H1 (cell line): ENCODE data around the gene TACR2. TPM values are rescaled to one million over a fixed set of nuclear protein-coding genes. Genes with fewer than 3 reads are reported as not detected.

Source experiments
- CTCF ChIA-PET: fragments of 300-600 bp; sonication (Branson Sonifier 250); formaldehyde crosslinking; loops from one replicate; lab custom pipeline; 2021; ENCODE audit not compliant: partially characterized antibody; lab: Charles Lee
- POLR2A ChIA-PET: fragments of 300-600 bp; sonication (Branson Sonifier 250); formaldehyde crosslinking; loops from one replicate; lab custom pipeline; 2021; ENCODE audit warnings: inconsistent platforms; ENCODE audit not compliant: partially characterized antibody; lab: Charles Lee
- DNase-seq, 2 experiments: peaks; one replicate each; pipeline versions ENCODE4 v3.0.0 to v3.0.0-alpha.2; 2010 to 2022; ENCODE audit warnings: low spot score in 2 of 2, low read depth in 1 of 2, mixed read lengths in 1 of 2
- FAIRE-seq: peaks from 2 replicates; lab custom pipeline; 2011; peaks lifted over from hg19 to GRCh38; lab: Jason Lieb, UNC
- H2AFZ ChIP-seq: 2 replicates; pipeline ENCODE4 v1.8.1; 2012; ENCODE audit warnings: low read length, inconsistent platforms
- H2AK5ac ChIP-seq: 2 replicates; pipeline ENCODE4 v1.6.1; 2013; ENCODE audit warnings: low read depth, low read length
- H2BK120ac ChIP-seq: replicated peaks from 2 replicates; pipeline ENCODE3; 2013; ENCODE audit warnings: low read depth, low read length, inconsistent platforms
- H2BK12ac ChIP-seq: 2 replicates; pipeline ENCODE4 v1.6.1; 2013; ENCODE audit warnings: low read depth, low read length
- H2BK15ac ChIP-seq: 2 replicates; pipeline ENCODE4 v1.6.1; 2013; ENCODE audit warnings: low read length
- H2BK20ac ChIP-seq: 2 replicates; pipeline ENCODE4 v1.6.1; 2013; ENCODE audit warnings: low read length
- H2BK5ac ChIP-seq: 2 replicates; pipeline ENCODE4 v1.6.1; 2013; ENCODE audit warnings: low read depth, low read length
- H3K14ac ChIP-seq: 2 replicates; pipeline ENCODE4 v1.6.1; 2013; ENCODE audit warnings: inconsistent platforms; ENCODE audit not compliant: insufficient read length
- H3K18ac ChIP-seq: 2 replicates; pipeline ENCODE4 v1.6.1; 2013; ENCODE audit warnings: low read length; ENCODE audit errors: extremely low read depth
- H3K23ac ChIP-seq: 2 replicates; pipeline ENCODE4 v1.6.1; 2013; ENCODE audit warnings: inconsistent platforms; ENCODE audit not compliant: insufficient read length
- H3K23me2 ChIP-seq: 2 replicates; pipeline ENCODE4 v1.6.1; 2013; ENCODE audit warnings: low read depth, low read length
- H3K27ac ChIP-seq: 2 replicates; pipeline ENCODE4 v1.6.1; 2011; ENCODE audit warnings: low read depth, low read length, inconsistent platforms
- H3K27me3 ChIP-seq, 4 experiments: replicated peaks in 1 of 4; 1 replicate in 1 of 4; 2 replicates in 3 of 4; pipeline versions ENCODE4 v1.6.1 to v1.8.1; 2011 to 2013; ENCODE audit warnings: low read length in 3 of 4, mild to moderate bottlenecking in 3 of 4, inconsistent platforms in 2 of 4, mixed read lengths in 2 of 4, moderate library complexity in 1 of 4; ENCODE audit not compliant: control insufficient read depth in 3 of 4, insufficient read depth in 3 of 4; ENCODE audit errors: extremely low read depth in 1 of 4
- H3K36me3 ChIP-seq, 4 experiments: 2 replicates each; pipeline versions ENCODE4 v1.6.1 to v1.8.1; 2011 to 2013; ENCODE audit warnings: mild to moderate bottlenecking in 4 of 4, low read length in 3 of 4, moderate library complexity in 2 of 4, control low read depth in 1 of 4, inconsistent platforms in 1 of 4; ENCODE audit not compliant: insufficient read depth in 4 of 4, control insufficient read depth in 2 of 4
- H3K4ac ChIP-seq: replicated peaks from 2 replicates; pipeline ENCODE3; 2013; ENCODE audit warnings: low read length, low read depth, mixed read lengths, inconsistent platforms; ENCODE audit not compliant: insufficient read length
- H3K4me1 ChIP-seq, 4 experiments: replicated peaks in 1 of 4; 1 replicate in 1 of 4; 2 replicates in 3 of 4; pipeline versions ENCODE4 v1.6.1 to v1.8.1; 2011 to 2013; ENCODE audit warnings: low read length in 3 of 4, inconsistent platforms in 2 of 4, mixed read lengths in 1 of 4; ENCODE audit not compliant: insufficient read depth in 4 of 4, control insufficient read depth in 3 of 4
- H3K4me2 ChIP-seq, 2 experiments: 2 replicates each; pipeline versions ENCODE4 v1.6.1 to v1.8.1; 2011 to 2013; ENCODE audit warnings: low read depth in 2 of 2, low read length in 2 of 2, control low read depth in 1 of 2, inconsistent platforms in 1 of 2, mild to moderate bottlenecking in 1 of 2; ENCODE audit not compliant: insufficient read depth in 1 of 2
- H3K4me3 ChIP-seq, 4 experiments: fragments of 200-600, 300-600 bp in 1 of 4; sonication (generic), shearing (Covaris generic), sonication (Bioruptor Twin) in 1 of 4; 2 replicates each; pipeline versions ENCODE4 v1.5.1 to v1.8.1; 2011 to 2016; ENCODE audit warnings: low read length in 4 of 4, low read depth in 3 of 4, control low read depth in 2 of 4, inconsistent platforms in 2 of 4, mild to moderate bottlenecking in 2 of 4, mixed read lengths in 1 of 4, moderate library complexity in 1 of 4; ENCODE audit not compliant: insufficient read depth in 2 of 4; ENCODE audit errors: extremely low read depth in 1 of 4
- H3K56ac ChIP-seq: replicated peaks from 2 replicates; pipeline ENCODE3; 2013; ENCODE audit warnings: low read depth, mild to moderate bottlenecking, mixed read lengths, low read length, inconsistent platforms; ENCODE audit not compliant: insufficient read length
- H3K79me1 ChIP-seq: 2 replicates; pipeline ENCODE4 v1.6.1; 2013; ENCODE audit warnings: low read depth, low read length, control low read depth
- H3K79me2 ChIP-seq, 2 experiments: 2 replicates each; pipeline versions ENCODE4 v1.6.1 to v1.8.1; 2012 to 2013; ENCODE audit warnings: low read length in 2 of 2, mild to moderate bottlenecking in 2 of 2, inconsistent platforms in 1 of 2; ENCODE audit not compliant: insufficient read depth in 2 of 2, control insufficient read depth in 1 of 2
- H3K9ac ChIP-seq, 4 experiments: replicated peaks in 1 of 4; 1 replicate in 1 of 4; 2 replicates in 3 of 4; pipeline versions ENCODE4 v1.6.1 to v1.8.1; 2011 to 2013; ENCODE audit warnings: low read depth in 3 of 4, low read length in 3 of 4, control low read depth in 2 of 4, mild to moderate bottlenecking in 2 of 4, moderate library complexity in 2 of 4, inconsistent platforms in 1 of 4; ENCODE audit errors: extremely low read depth in 1 of 4
- H3K9me3 ChIP-seq, 2 experiments: 2 replicates each; pipeline versions ENCODE4 v1.6.1 to v1.8.1; 2012 to 2013; ENCODE audit warnings: mild to moderate bottlenecking in 2 of 2, moderate library complexity in 2 of 2, control low read depth in 1 of 2, inconsistent platforms in 1 of 2, low read depth in 1 of 2, low read length in 1 of 2, mixed read lengths in 1 of 2; ENCODE audit not compliant: insufficient read depth in 2 of 2
- H4K20me1 ChIP-seq, 2 experiments: replicated peaks in 1 of 2; 2 replicates each; pipeline versions ENCODE3 to v1.8.1; 2011 to 2013; ENCODE audit warnings: inconsistent platforms in 2 of 2, low read length in 2 of 2, mild to moderate bottlenecking in 1 of 2; ENCODE audit not compliant: insufficient read depth in 2 of 2, control insufficient read depth in 1 of 2
- H4K5ac ChIP-seq: 2 replicates; pipeline ENCODE4 v1.6.1; 2013; ENCODE audit warnings: low read length, low read depth, mixed read lengths, inconsistent platforms; ENCODE audit not compliant: insufficient read length
- H4K8ac ChIP-seq: 2 replicates; pipeline ENCODE4 v1.8.0; 2013; ENCODE audit warnings: mild to moderate bottlenecking, moderate library complexity, low read length, inconsistent platforms; ENCODE audit not compliant: insufficient read depth; ENCODE audit errors: extremely low read depth
- H4K91ac ChIP-seq: replicated peaks from 2 replicates; pipeline ENCODE3; 2013; ENCODE audit warnings: low read length, mixed read lengths, inconsistent platforms; ENCODE audit not compliant: insufficient read length
- ATF3 ChIP-seq: IDR thresholded peaks from 2 replicates; pipeline ENCODE4 v1.6.1; 2011; ENCODE audit warnings: low read depth, mild to moderate bottlenecking, low read length; ENCODE audit not compliant: insufficient read depth
- CBX5 ChIP-seq: fragments of 300-800, 300-1000 bp; sonication (generic); IDR thresholded peaks from 2 replicates; pipeline ENCODE4 v1.7.1; 2016; ENCODE audit warnings: antibody characterized with exemption, low read length, low read depth
- CHD1 ChIP-seq: IDR thresholded peaks from 2 replicates; pipeline ENCODE4 v1.6.1; 2012; ENCODE audit warnings: low read depth, low read length, improper control_type of control experiment
- HDAC6 ChIP-seq: IDR thresholded peaks from one replicate; pipeline ENCODE4 v1.7.1; 2012; ENCODE audit warnings: low read depth, mild to moderate bottlenecking, inconsistent platforms, low read length, moderate library complexity
- RAD21 ChIP-seq, 2 experiments: IDR thresholded peaks in 1 of 2; conservative IDR thresholded peaks in 1 of 2; 2 replicates each; pipeline ENCODE4 v1.6.1; 2011; ENCODE audit warnings: low read depth in 2 of 2, low read length in 2 of 2, improper control_type of control experiment in 1 of 2, inconsistent platforms in 1 of 2, mild to moderate bottlenecking in 1 of 2, moderate library complexity in 1 of 2
- RNF2 ChIP-seq: fragments of 200-900, 300-1000 bp; sonication (generic); IDR thresholded peaks from 2 replicates; pipeline ENCODE4 v1.7.1; 2016; ENCODE audit warnings: borderline replicate concordance, low read depth, mild to moderate bottlenecking, antibody characterized with exemption, low read length; ENCODE audit not compliant: poor library complexity, severe bottlenecking; ENCODE audit errors: missing control alignments
- SIN3A ChIP-seq, 2 experiments: IDR thresholded peaks in 1 of 2; conservative IDR thresholded peaks in 1 of 2; 2 replicates each; pipeline ENCODE4 v1.6.1; 2011 to 2012; ENCODE audit warnings: low read length in 2 of 2, improper control_type of control experiment in 1 of 2, low read depth in 1 of 2, mild to moderate bottlenecking in 1 of 2
- ZNF274 ChIP-seq: IDR thresholded peaks from 2 replicates; pipeline ENCODE4 v1.7.0; 2012; ENCODE audit warnings: low read length, borderline replicate concordance; ENCODE audit errors: extremely low read depth
- WGBS, 2 experiments: shearing (Covaris generic) in 1 of 2; methylation state at CpG; one replicate each; pipeline versions ENCODE4 v1.1.6 to v1.1.7; 2013 to 2015; ENCODE audit warnings: low lambda C conversion rate in 2 of 2, mixed read lengths in 2 of 2, inconsistent platforms in 1 of 2, low coverage in 1 of 2, missing lambda C conversion rate in 1 of 2; ENCODE audit not compliant: insufficient replicate concordance in 2 of 2, insufficient coverage in 1 of 2, insufficient read length in 1 of 2; ENCODE audit errors: extremely low coverage in 1 of 2, missing lambda C conversion rate in 1 of 2; 5-methylcytosine and 5-hydroxymethylcytosine counted together
- polyA plus RNA-seq, 7 experiments: library from polyadenylated mRNA; depleted of rRNA in 3 of 7; stranded (reverse) in 5 of 7; unstranded in 2 of 7; fragments of >200 nt in 5 of 7; fragments of 200-250 nt in 2 of 7; gene quantifications; 1 replicate in 5 of 7; 2 replicates in 1 of 7; 4 replicates in 1 of 7; pipeline versions ENCODE4 v1.2.1 to v1.2.3, GENCODE V29; 2011 to 2013; ENCODE audit warnings: missing spikeins in 2 of 7, mixed read lengths in 2 of 7
- total RNA-seq: library from RNA; stranded (reverse); fragmentation: NEBNext Ultra II Directional; extraction: Animal tissue kit (Norgen Biotek cat#: 25700); gene quantifications from 2 replicates; pipeline ENCODE4 v1.2.1, GENCODE V29; 2021

The TACR2 gene
- total and polyA plus RNA-seq, 2 of the 8 experiments (the other 6 are each of a cell fraction or from before 2014, with no cell fraction given), result 0.06 TPM; not detected in 1

GRCh38 chr10:69438536-69439349, 22.0 kb upstream of the TACR2 start:
- H3K9ac ChIP-seq, result no peak overlapping the region
- no peak for FAIRE-seq
- no peak for TF ChIP-seq HDAC6
- no peak for TF ChIP-seq CBX5
- TF ChIP-seq RAD21 (IDR thresholded peaks at IDR 0.05 in 1 of 2, conservative IDR thresholded peaks at IDR 0.05 in 1 of 2; ENCODE audit: low read depth in 2 of 2, low read length in 2 of 2), result no peak
- no peak for TF ChIP-seq ATF3
- no peak for TF ChIP-seq CHD1
- TF ChIP-seq SIN3A (conservative IDR thresholded peaks at IDR 0.05 in 1 of 2, IDR thresholded peaks at IDR 0.05 in 1 of 2; ENCODE audit: low read depth in 1 of 2, low read length in 2 of 2), result no peak
- no peak for TF ChIP-seq ZNF274
- no peak for TF ChIP-seq RNF2

More at GRCh38 chr10:69438536-69439349, 22.0 kb upstream of the TACR2 start:
- Histone ChIP-seq H2BK20ac (no peak overlapping the region), H3K27me3 (no peaks in the 10 kb centered on the region), H3K14ac (no peak overlapping the region), H3K56ac (no peak overlapping the region), H3K4me2 (no peak overlapping the region), H2BK12ac (no peak overlapping the region; the same call in 1 of the 2 replicates), H4K5ac (no peak overlapping the region), H3K79me2 (no peaks in the 10 kb centered on the region), H3K23ac (no peak overlapping the region), H3K27ac (no peak overlapping the region), H3K9me3 (no peaks in the 10 kb centered on the region), H3K79me1 (no peaks in the 10 kb centered on the region), H3K36me3 (no peaks in the 10 kb centered on the region), H2BK120ac (no peak overlapping the region), H4K20me1 (no peaks in the 10 kb centered on the region), H2AFZ (no peak overlapping the region), H3K23me2 (no peaks in the 10 kb centered on the region; the same call in 1 of the 2 replicates), H3K18ac (no peak overlapping the region; the same call in 1 of the 2 replicates), H4K8ac (no peak overlapping the region), H3K4me1 (no peaks in the 10 kb centered on the region), H2BK5ac (no peak overlapping the region), H3K4ac (no peak overlapping the region), H2BK15ac (no peak overlapping the region), H4K91ac (no peak overlapping the region), H3K4me3 (no peak overlapping the region), H2AK5ac (no peak overlapping the region)
- no peak for DNase-seq
- ChIA-PET POLR2A (no interaction called here), CTCF (interaction anchor here (0.5 to 2.7 kb wide), 10 partner anchors 8 to 76 kb away, joined by 3 to 22 read pairs (median 4); partner anchors contain the start of gene TSPAN15)
- WGBS, 2 experiments, result 77% methylated on average over 10 of the region's 10 CpGs; no CpG with 5 or more reads in 1 of the 2 experiments
